Fibroblast of peridontal ligament (primary cell): ENCODE results near the gene FHIP1B.

Experiments
- DNase-seq: peaks from one replicate; pipeline ENCODE4 v3.0.0-alpha.2; 2010; ENCODE audit errors: extremely low read depth

FHIP1B gene

DNA sequence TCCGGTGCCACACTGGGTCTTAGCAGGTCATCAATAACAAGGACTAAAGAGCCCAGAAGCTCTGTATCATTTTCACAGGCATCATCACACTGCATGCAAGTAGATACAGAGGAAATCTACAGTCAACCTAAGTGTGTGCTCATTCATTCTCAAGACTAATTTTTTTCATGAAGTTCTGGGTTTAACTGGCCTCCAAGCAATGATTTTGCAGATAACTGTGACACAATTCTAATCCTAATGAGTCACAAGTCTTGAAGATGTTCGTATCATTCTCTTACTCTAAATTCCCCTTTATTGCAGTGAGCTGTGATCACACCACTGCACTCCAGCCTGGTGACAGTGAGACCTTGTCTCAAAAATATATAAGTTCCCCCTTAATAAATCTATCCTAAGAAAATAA, 33.0 kb downstream of the FHIP1B start:
- DNase-seq, result no peak

DNA sequence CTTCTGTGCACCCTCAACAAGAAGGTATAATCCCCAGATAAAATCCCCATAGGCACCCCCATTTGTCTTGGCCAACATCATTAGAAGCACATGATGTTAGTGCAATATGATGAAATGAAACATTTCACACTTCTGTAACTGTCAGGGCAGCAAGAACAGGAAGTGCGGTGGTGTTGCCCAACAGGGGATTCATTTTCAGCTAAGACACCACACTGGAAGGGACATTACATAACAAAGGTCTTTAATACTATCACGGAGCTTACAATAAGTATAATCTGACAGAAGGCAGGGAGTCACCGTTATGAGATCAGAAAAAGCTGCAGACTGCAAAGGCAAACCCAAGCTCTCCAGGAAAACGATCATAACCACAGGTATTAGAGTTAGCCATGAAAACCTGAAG, 33.5 kb downstream of the FHIP1B start:
- no peak for DNase-seq

DNA sequence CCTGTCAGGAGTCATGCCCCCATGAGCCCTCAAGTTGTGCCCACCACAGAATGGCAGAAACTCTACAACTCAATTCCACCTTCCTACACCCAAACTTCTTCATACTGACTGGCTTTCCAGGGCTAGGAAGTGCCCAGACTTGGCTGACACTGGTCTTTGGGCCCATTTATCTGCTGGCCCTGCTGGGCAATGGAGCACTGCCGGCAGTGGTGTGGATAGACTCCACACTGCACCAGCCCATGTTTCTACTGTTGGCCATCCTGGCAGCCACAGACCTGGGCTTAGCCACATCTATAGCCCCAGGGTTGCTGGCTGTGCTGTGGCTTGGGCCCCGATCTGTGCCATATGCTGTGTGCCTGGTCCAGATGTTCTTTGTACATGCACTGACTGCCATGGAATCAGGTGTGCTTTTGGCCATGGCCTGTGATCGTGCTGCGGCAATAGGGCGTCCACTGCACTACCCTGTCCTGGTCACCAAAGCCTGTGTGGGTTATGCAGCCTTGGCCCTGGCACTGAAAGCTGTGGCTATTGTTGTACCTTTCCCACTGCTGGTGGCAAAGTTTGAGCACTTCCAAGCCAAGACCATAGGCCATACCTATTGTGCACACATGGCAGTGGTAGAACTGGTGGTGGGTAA, 35.1 kb downstream of the FHIP1B start, which contains the start of gene OR52W1:
Gene OR52W1 (plus strand): TSS at position 51 of the 637 bp plus-strand sequence. CDS start 0 bp downstream, at position 51.
- DNase-seq, result no peak

DNA sequence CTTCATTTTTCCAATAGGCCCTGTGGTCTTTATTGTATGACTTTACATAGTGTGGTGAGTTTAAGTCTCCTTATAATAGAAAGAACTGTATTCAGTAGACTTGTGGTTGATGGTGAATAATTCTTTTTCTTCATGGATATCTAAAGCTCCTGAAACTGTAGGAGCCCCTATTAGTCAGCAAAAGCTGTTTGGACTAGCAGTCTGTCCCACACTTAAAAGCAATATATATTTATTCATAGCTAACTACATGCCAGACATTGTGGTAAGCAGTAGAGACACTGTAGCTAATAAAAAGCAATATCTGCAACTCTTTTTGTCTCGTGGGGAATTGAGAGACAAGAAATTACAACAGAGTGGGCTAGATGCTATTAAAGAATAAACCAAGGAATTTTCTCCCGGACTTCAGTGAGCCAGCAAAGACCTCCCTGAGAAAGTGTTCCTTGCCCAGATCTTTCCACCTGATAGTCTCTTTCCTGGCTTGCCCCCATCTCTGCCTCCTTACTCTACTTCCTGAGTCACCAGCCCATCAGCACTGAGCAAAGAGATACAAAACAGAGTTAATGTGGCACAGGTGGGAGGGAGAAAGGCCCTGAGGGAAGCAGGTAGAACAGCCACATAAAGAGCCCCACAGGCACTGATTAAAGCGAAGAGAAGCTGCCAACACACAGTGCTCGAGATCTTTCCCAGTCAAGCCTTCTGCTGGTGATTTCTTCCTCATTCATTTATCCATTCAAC, 36.8 kb downstream of the FHIP1B start:
- no peak for DNase-seq

DNA sequence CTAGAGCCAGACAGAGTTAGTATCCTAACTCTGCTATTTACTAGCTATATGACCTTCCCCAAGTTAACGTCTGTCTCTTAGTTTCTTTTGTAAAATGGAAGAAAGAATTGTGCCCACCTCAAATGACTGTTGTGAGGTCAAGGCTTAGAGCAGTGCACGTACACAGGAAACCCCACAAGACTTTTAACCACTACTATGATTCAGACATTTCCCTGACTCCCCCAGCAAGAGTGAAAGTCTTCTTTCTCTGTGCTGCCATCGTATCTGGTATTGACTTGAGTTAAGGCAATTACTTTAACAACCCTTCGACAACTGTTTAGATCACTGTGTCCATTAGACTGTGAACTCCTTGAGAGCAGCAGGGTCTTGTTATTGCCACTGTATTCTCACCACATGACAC, 38.0 kb downstream of the FHIP1B start:
- DNase-seq, result no peak

DNA sequence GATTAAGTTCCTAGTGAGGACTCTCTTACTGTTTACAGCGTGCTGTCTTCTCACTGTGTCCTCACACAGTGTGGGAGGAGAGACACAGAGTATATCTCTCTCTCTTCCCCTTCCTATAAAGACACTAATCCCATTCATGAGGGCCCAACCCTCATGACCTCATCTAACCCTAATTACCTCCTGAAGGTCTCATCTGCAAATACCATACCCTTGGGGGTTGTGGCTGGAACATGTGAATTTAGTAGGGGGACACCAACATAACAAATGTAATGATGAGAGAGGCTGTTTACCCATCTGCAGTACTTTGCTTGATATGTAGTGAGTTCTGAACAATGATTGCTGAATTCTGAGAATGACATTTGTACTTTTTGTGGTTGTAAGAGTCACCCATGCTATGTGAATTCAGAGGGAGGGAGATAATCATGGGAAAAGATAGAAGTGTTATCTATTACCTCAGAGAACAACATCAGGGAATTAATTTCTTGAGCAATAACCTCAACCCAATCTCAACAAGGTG, 40.3 kb downstream of the FHIP1B start:
- DNase-seq, result no peak

DNA sequence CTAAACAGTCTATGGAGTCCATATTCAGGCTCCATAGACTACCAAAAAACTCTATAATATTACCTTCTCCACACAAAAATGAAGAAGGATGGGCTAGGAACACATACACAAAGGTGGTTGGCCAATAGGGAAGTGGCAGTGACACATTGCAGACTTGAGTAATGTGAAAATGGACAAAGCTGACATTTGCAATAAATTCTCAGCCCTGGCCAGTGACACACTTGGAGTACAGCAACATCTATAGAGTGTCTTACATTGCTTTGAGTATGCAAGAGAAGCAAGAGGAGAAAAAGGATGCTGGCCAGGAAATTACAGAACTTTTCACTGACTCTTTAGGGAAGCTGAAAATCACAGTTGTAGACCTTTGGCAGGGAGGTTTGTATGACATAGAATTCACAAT, 42.7 kb downstream of the FHIP1B start:
- DNase-seq, result no peak

DNA sequence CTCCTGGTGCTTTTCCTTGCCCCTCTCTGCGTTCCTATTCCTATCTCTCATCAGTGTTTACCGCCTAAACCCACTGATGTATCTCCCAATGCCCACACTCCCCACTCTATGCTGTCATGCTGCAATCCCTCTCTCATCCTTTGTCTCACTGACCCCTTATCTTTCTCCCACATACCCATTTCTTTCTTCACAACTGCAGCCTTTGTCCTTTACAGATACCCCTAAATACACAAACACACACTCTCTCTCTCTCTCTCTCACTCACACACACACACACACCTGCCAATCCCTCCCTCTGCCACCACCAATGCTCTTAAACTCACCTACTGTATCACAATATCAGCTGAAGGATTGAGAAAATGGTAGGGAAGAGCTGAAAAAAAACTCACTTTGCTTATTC, 59.0 kb downstream of the FHIP1B start:
- DNase-seq, result no peak

DNA sequence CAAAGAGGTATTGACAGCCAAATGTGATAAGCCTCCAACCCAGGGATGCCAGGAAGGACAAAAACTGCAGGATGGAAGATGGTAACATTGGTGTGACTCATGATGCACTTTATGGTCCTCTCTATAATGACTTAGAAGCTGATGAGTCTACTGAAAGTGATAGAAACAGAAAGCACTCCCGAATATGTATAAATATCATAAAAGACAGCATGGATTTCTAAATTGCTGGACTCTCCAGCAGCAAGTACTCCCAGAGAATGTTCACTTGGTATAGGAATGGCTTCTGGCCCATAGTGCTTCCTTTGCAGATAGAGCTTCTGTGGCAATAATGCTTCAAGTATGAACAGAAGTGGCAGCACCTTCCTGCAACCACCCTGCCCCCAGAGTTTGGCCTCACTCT, 64.2 kb downstream of the FHIP1B start, which contains the start of gene OR52B2:
Gene OR52B2 (minus strand): TSS at position 101 of the 400 bp plus-strand sequence. CDS start 0 bp downstream, at position 101.
- DNase-seq, result no peak
